Hepatocyte (in vitro differentiated cells): Measurements from ENCODE around the gene ISCU. TPM values are rescaled to one million over a fixed set of nuclear protein-coding genes. Genes with fewer than 3 reads are reported as not detected.
A peak's percentile ranks its signal among the peaks of the same experiment; 100 is the strongest.

ENCODE experiments used
- DNase-seq: peaks from one replicate; pipeline ENCODE4 v3.0.0-alpha.2; 2016; ENCODE audit warnings: low spot score
- H2AFZ ChIP-seq: fragments of 200-600 bp; sonication (generic); 2 replicates; pipeline ENCODE4 v1.6.0; 2016; ENCODE audit warnings: antibody characterized with exemption, mild to moderate bottlenecking
- H3K27ac ChIP-seq: fragments of 200-600 bp; sonication (generic); 2 replicates; pipeline ENCODE4 v1.5.1; 2016; ENCODE audit warnings: mild to moderate bottlenecking
- H3K27me3 ChIP-seq: fragments of 200-600 bp; sonication (generic); 2 replicates; pipeline ENCODE4 v1.6.1; 2016
- H3K36me3 ChIP-seq: fragments of 200-600 bp; sonication (generic); replicated peaks from 2 replicates; pipeline ENCODE4 v1.5.1; 2016; ENCODE audit warnings: low read depth; ENCODE audit not compliant: insufficient read depth
- H3K4me1 ChIP-seq: fragments of 200-600 bp; sonication (generic); 2 replicates; pipeline ENCODE4 v1.5.1; 2016; ENCODE audit warnings: mild to moderate bottlenecking, moderate library complexity; ENCODE audit not compliant: insufficient read depth
- H3K4me2 ChIP-seq: fragments of 200-600 bp; sonication (generic); 2 replicates; pipeline ENCODE4 v1.6.0; 2016
- H3K4me3 ChIP-seq: fragments of 200-600 bp; sonication (generic); 2 replicates; pipeline ENCODE4 v1.5.1; 2016; ENCODE audit warnings: mild to moderate bottlenecking
- H3K79me2 ChIP-seq: fragments of 200-600 bp; sonication (generic); 2 replicates; pipeline ENCODE4 v1.6.0; 2017; ENCODE audit warnings: mild to moderate bottlenecking
- H3K9me2 ChIP-seq: fragments of 200-600 bp; sonication (generic); replicated peaks from 2 replicates; pipeline ENCODE4 v1.6.0; 2017; ENCODE audit warnings: mild to moderate bottlenecking; ENCODE audit not compliant: insufficient read depth
- H3K9me3 ChIP-seq: fragments of 200-600 bp; sonication (generic); 2 replicates; pipeline ENCODE4 v1.5.1; 2016; ENCODE audit warnings: low read depth, mild to moderate bottlenecking
- H4K20me1 ChIP-seq: fragments of 200-600 bp; sonication (generic); 2 replicates; pipeline ENCODE4 v1.6.0; 2016; ENCODE audit warnings: mild to moderate bottlenecking; ENCODE audit not compliant: insufficient read depth, poor library complexity, severe bottlenecking
- CTCF ChIP-seq: fragments of 200-600 bp; sonication (generic); IDR thresholded peaks from 2 replicates; pipeline ENCODE4 v1.5.1; 2016; ENCODE audit warnings: antibody characterized with exemption, mild to moderate bottlenecking; ENCODE audit not compliant: poor library complexity
- EZH2 ChIP-seq: fragments of 200-600 bp; sonication (generic); IDR thresholded peaks from 2 replicates; pipeline ENCODE4 v1.6.1; 2016; ENCODE audit warnings: antibody characterized with exemption, mild to moderate bottlenecking, borderline replicate concordance
- EZH2phosphoT487 ChIP-seq: fragments of 200-600 bp; sonication (generic); IDR thresholded peaks from one replicate; pipeline ENCODE4 v1.6.1; 2018; ENCODE audit warnings: antibody characterized with exemption, mild to moderate bottlenecking, low read depth, moderate library complexity; ENCODE audit not compliant: unreplicated experiment, severe bottlenecking
- WGBS: methylation state at CpG from one replicate; pipeline ENCODE4 v1.1.6; 2016; ENCODE audit warnings: low lambda C conversion rate; ENCODE audit errors: missing lambda C conversion rate; 5-methylcytosine and 5-hydroxymethylcytosine counted together
- polyA plus RNA-seq: library from polyadenylated mRNA; unstranded; fragments of >200 nt; fragmentation: Nextera tagmentation; extraction: Ambion mirVana; gene quantifications from 2 replicates; pipeline ENCODE4 v1.2.1, GENCODE V29; 2016
- total RNA-seq: library from RNA; depleted of rRNA; stranded (reverse); fragments of >200 nt; gene quantifications from 2 replicates; pipeline ENCODE4 v1.2.3, GENCODE V29; 2014

ISCU gene
- total and polyA plus RNA-seq, 2 experiments from 2014 or later = 116 to 149 TPM

- no peaks in the 10 kb centered on the region for H3K9me3 ChIP-seq
- DNase-seq = no peak
- H3K27me3 ChIP-seq = no peaks in the 10 kb centered on the region
- WGBS = 94% methylated on average over 19 of the region's 22 CpGs
- no peaks in the 10 kb centered on the region for H3K9me2 ChIP-seq
- no peaks in the 10 kb centered on the region for H3K36me3 ChIP-seq
- H2AFZ ChIP-seq = no peak overlapping the region
- H3K4me1 ChIP-seq = peaks cover 21% of the 10 kb centered on the region
- no peak overlapping the region for H3K27ac ChIP-seq
- TF ChIP-seq EZH2 = no peak
- TF ChIP-seq EZH2phosphoT487 = no peak
- no peak for TF ChIP-seq CTCF
- H3K79me2 ChIP-seq = peaks cover 16% of the 10 kb centered on the region
- H3K4me3 ChIP-seq = no peak overlapping the region
- H4K20me1 ChIP-seq = no peaks in the 10 kb centered on the region
- no peak overlapping the region for H3K4me2 ChIP-seq
Observed at GRCh38 chr12:108591267-108591980, 29.0 kb downstream of the ISCU start.

DNA sequence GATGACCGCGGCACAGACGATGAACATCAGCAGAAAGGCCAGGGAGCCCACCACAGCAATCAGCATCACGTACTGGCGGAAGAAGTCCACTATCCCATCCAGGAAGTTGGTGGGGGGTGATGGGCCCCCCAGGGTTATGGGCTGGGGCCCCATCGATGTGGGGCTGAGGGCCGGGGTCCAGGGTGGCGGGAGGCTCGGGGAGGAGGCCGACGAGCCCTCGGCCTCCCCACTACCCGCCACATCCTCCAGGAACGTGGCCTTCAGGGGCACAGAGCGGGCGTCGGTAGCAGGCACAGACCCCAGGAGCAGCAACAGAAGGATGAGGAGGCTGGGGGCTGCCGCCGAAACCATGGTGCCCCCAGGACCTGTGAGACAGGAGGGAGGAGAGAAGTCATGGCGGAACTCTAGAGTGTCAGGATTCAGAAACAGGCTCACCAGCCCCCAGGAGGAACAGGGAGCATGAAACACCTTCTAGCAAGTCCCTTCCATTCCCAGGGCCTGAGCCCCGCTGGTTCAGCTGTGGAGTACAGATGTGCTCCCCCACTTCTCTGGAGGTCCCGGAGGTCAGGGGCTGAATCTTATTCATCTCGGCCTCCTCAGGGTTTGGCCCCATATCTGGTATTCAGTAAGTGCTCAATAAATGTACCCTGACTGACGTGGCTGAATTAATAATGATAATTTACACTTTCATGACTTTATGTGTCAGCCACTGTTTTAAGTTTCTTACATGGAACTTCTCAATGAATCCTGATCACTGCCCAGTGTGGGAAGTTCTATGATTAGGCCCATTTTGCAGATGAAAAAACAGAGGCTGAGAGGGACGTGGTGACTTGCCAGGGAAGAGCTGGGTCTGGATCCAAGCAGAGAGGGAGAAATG is 29.9 kb downstream of the ISCU start:
- Histone ChIP-seq H3K27me3 (no peaks in the 10 kb centered on the region), H3K4me3 (no peak overlapping the region), H4K20me1 (no peaks in the 10 kb centered on the region), H3K27ac (no peak overlapping the region), H2AFZ (no peak overlapping the region), H3K79me2 (peaks cover 24% of the 10 kb centered on the region), H3K9me3 (no peaks in the 10 kb centered on the region), H3K4me2 (no peak overlapping the region), H3K36me3 (no peaks in the 10 kb centered on the region), H3K9me2 (no peaks in the 10 kb centered on the region), H3K4me1 (peaks cover 21% of the 10 kb centered on the region)
- WGBS = 97% methylated on average over 23 of the region's 25 CpGs
- TF ChIP-seq CTCF = no peak
- no peak for TF ChIP-seq EZH2
- TF ChIP-seq EZH2phosphoT487 = no peak
- DNase-seq = no peak

GRCh38 chr12:108594323-108594903 is 32.0 kb downstream of the ISCU start:
- H3K9me2 ChIP-seq = no peaks in the 10 kb centered on the region

More at GRCh38 chr12:108594323-108594903, 32.0 kb downstream of the ISCU start:
- Histone ChIP-seq H3K4me3 (no peak overlapping the region), H4K20me1 (no peaks in the 10 kb centered on the region), H3K27ac (no peak overlapping the region), H2AFZ (no peak overlapping the region), H3K4me1 (peaks cover 16% of the 10 kb centered on the region), H3K36me3 (no peaks in the 10 kb centered on the region), H3K79me2 (peaks cover 39% of the 10 kb centered on the region), H3K27me3 (no peaks in the 10 kb centered on the region), H3K4me2 (peak overlapping the region; percentile 82), H3K9me3 (no peaks in the 10 kb centered on the region)
- 97% methylated on average over 10 of the region's 10 CpGs for WGBS
- no peak for TF ChIP-seq EZH2
- no peak for TF ChIP-seq CTCF
- no peak for TF ChIP-seq EZH2phosphoT487
- DNase-seq = no peak
